ENCODE data around the gene NOS1.

NOS1 gene

GRCh38 chr12:117167769-117168168, 193.7 kb downstream of the NOS1 start:
- FAIRE-seq, result no peak

- FAIRE-seq, result no peak
Observed at GRCh38 chr12:117166107-117166506, 195.3 kb downstream of the NOS1 start.

- FAIRE-seq, result no peak
Observed at GRCh38 chr12:117165342-117165741, 196.1 kb downstream of the NOS1 start.

GRCh38 chr12:117162633-117163032, 198.8 kb downstream of the NOS1 start:
- FAIRE-seq, result no peak

- no peak for FAIRE-seq
Observed at GRCh38 chr12:117162167-117162539, 199.3 kb downstream of the NOS1 start.

GRCh38 chr12:117161460-117162166, 199.8 kb downstream of the NOS1 start:
- no peak for FAIRE-seq

GRCh38 chr12:117159674-117160073, 201.8 kb downstream of the NOS1 start:
- no peak for FAIRE-seq

GRCh38 chr12:117158911-117159553, 202.4 kb downstream of the NOS1 start:
- no peak for FAIRE-seq
